ENCODE results near the gene COBLL1.
"Not testable (repeated sequence)": the region's sequence is repeated elsewhere in the genome, so short reads cannot be mapped to it uniquely, and the experiment has no call there.

COBLL1 gene

GRCh38 chr2:164717000-164717803 is 124.4 kb downstream of the COBLL1 start:
- no peak for DNase-seq (ENCODE audit: low read depth in 3 of 3, low spot score in 1 of 3)

DNA sequence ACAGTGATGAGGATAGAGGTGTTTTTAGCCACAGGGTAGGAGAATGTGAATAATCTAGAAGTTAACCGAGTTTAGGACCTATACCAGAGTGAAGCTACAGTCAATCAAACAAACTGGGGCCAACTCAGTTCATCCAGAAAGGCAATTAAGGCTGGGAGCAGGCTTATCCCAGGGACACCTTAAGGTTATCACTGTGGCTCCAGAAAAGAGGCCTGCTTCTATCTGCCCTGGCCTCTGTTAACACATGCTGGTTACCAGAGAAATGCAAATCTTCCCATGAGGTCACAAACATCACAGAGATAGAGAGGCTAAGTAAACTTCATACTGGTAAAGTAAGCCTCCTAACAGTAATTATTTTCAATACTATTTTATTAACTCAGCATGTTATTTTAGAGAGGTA is 127.2 kb downstream of the COBLL1 start:
- no peak for DNase-seq (ENCODE audit: low read depth in 3 of 3, low spot score in 1 of 3)

- no peak for DNase-seq (ENCODE audit: low read depth in 3 of 3, low spot score in 1 of 3)
Observed at GRCh38 chr2:164711766-164712138, 129.9 kb downstream of the COBLL1 start.

- DNase-seq (ENCODE audit: low read depth in 3 of 3, low spot score in 1 of 3) = no peak
Observed at GRCh38 chr2:164710837-164711765, 130.5 kb downstream of the COBLL1 start.

DNA sequence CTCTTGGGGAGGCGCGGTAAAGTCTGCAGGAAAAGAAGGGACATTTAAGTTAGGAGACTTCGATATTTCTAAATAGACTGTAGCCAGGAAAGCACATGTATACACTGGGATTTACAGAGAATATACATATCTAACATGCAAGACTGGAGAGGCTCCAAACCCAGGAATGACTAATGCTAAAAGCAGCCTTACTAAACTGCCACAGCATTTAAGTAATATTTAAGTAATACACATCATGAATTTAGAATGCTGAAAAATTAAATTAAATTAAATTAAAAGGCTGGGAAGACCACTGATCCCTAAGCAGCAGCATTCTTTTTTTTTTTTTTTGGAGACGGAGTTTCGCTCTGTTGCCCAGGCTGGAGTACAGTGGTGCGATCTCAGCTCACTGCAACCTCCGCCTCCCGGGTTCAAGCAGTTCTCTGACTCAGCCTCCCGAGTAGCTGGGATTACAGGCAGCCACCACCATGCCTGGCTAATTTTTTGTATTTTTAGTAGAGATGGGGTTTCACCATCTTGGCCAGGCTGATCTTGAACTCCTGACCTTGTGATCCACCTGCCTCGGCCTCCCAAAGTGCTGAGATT is 131.3 kb downstream of the COBLL1 start:
- DNase-seq (ENCODE audit: low read depth in 3 of 3, low spot score in 1 of 3) = not testable (repeated sequence)

- DNase-seq (ENCODE audit: low read depth in 3 of 3, low spot score in 1 of 3) = no peak
Observed at GRCh38 chr2:164706522-164706921, 135.1 kb downstream of the COBLL1 start.

DNA sequence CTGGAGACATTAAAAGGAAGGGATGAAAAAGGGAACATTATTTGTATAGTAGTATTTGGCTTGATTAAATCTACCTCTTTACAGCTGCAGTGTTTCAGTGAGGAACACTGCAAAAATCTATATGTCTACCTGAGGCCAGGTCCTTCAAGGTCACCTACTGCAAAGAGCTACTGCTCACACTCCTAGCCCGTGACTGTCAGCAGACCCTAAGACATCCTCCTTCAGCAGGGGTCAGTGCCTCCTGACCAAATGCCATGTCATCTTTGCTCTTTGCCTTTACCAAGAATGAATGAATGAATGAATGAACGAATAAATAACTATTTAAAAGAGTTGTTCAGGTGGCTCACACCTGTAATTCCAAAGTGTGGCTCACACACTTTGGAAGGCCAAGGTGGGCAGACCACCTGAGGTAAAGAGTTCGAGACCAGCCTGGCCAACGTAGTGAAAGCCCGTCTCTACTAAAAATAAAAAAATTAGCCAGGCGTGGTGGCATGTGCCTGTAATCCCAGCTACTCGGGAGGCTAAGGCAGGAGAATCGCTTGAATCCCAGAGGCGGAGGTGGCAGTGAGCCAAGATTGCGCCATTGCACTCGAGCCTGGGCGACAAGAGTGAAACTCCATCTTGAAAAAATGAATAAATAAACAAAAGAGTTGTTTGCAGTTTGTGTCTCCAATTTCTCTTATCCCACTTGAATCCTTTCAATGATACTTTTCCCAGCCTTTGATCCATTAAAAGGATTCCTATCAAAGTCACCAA is 136.0 kb downstream of the COBLL1 start:
- no peak for DNase-seq (ENCODE audit: low read depth in 3 of 3, low spot score in 1 of 3)

DNA sequence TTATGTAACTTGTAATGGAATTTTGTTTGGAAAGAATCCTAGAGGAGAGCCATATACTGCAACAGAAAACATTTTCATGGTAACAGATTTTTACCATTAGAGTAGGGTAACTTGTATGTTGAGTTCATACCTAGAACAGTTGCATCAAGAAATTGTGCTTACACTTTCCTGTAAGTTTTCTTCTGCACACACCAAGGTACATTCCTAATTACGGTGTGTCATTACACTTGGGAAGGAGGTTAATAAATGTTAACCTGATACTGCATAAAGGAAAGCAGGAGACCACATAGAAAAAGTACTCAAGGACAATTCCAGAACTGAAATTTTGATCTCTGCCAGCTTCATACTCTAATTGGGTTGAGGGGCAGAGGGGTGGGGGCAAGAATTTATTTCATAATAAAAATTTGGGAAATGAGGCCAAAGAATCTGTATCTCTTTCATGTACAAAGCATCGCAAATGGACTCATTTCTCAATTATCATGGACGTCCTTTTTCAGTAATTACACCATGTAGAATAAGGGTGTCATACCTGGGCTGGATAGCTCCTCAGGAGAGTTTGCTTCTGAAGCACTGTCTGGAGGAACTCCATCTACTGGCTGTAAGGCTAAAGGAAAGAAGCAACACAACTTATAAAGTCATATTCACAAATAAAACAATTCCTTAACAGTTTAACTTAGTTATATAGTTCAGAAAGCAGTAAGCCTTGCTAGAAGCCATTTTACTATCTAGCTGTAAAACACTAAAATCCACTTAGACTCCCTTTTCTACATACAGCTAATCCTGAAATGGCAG is 137.5 kb downstream of the COBLL1 start:
- no peak for DNase-seq (ENCODE audit: low read depth in 3 of 3, low spot score in 1 of 3)

DNA sequence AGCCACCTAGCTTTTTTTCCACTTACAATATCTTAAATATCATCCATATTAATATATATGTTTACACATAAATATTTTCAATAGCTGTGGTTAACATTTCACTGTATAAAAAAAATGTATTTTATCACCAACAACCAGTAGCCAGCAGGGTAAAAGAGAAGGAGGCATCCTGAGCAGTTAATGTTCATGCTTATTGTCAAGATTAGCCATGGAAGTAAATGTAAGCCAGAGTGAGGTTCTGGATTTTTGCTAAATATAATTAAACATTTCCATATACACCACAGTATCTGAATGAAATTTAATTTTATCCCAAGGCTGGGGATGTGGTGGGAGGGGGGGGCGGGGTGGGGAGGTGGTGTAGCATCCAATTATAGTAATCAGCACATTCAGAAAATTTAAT is 140.1 kb downstream of the COBLL1 start:
- DNase-seq (ENCODE audit: low read depth in 3 of 3, low spot score in 1 of 3) = no peak

DNA sequence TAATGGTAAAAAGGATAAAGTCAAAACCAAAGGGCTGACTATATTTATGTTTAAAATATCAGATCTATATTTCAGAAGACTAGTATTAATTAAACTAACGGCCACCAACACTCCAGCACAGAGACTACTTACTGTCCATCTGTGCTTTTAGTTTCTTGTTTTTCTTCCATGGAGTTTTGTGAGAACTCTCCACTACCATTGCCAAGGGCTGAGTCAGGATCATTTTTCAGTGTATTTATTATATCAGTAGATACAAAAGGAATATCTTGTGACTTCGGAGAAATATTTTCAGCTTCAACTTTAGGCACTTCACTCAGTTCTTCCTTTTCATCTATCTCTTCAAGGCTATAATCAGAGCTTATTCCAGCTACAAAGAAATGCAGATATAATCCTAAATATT is 141.2 kb downstream of the COBLL1 start:
- no peak for DNase-seq (ENCODE audit: low read depth in 3 of 3, low spot score in 1 of 3)

DNA sequence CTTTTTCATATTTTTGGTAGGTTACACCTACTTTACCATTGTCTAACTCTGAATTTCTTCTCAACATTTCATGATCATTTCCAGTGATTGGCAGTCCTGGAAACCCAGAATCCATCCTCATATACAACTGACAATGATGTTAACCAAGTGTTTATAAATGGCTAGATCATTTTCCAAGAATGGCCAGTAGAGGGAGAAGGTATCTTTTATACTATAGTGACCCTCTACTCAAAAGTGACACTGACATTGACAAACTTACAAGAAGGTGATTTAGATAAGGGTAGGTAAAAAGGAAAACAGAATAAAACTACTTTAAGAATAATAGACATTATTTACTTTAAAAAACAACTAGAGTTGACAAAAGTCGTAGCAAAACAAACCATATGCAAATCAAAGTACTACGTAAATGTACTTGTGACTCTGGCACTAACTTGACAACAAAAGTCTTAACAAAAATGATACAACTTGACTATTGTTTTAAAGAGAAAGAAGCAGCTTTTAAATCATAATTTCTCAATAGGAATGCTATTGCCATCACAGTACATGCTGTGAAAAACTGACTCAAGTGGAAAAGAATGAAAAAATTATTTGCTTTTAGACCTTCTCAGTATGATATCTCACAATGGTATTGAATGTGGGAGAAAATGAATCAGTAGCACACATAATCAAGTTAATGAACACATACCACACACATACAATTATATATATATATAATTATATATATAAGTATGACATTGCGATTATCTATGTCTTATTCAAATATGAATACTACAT is 143.7 kb downstream of the COBLL1 start:
- DNase-seq (ENCODE audit: low read depth in 3 of 3, low spot score in 1 of 3) = no peak

GRCh38 chr2:164696634-164697033 is 145.0 kb downstream of the COBLL1 start:
- no peak for DNase-seq (ENCODE audit: low read depth in 3 of 3, low spot score in 1 of 3)

- no peak for DNase-seq (ENCODE audit: low read depth in 3 of 3, low spot score in 1 of 3)
Observed at GRCh38 chr2:164694275-164694695, 147.3 kb downstream of the COBLL1 start.

- no peak for DNase-seq (ENCODE audit: low read depth in 3 of 3, low spot score in 1 of 3)
Observed at GRCh38 chr2:164693834-164694233, 147.8 kb downstream of the COBLL1 start.

GRCh38 chr2:164693390-164693789 is 148.2 kb downstream of the COBLL1 start:
- DNase-seq (ENCODE audit: low read depth in 3 of 3, low spot score in 1 of 3) = no peak

DNA sequence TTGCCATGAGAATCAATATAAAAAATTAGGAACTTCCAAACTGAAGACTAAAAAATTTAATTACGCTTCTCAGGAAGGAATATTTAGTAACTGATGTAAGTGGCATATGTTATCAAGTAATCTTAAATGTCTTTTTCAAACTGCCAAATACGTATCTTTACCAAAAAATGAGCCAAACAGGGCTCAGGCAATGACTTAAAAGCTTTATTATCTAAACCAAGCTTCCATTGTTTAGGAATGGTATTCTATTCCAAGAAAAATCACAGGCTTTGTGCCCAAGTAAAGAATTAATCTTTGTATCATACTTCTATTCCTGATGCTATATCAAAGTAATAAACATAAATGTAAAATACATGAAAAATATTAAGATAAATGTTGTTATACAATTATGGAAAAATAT is 148.7 kb downstream of the COBLL1 start:
- no peak for DNase-seq (ENCODE audit: low read depth in 3 of 3, low spot score in 1 of 3)

GRCh38 chr2:164692114-164692513 is 149.5 kb downstream of the COBLL1 start:
- DNase-seq (ENCODE audit: low read depth in 3 of 3, low spot score in 1 of 3) = no peak

DNA sequence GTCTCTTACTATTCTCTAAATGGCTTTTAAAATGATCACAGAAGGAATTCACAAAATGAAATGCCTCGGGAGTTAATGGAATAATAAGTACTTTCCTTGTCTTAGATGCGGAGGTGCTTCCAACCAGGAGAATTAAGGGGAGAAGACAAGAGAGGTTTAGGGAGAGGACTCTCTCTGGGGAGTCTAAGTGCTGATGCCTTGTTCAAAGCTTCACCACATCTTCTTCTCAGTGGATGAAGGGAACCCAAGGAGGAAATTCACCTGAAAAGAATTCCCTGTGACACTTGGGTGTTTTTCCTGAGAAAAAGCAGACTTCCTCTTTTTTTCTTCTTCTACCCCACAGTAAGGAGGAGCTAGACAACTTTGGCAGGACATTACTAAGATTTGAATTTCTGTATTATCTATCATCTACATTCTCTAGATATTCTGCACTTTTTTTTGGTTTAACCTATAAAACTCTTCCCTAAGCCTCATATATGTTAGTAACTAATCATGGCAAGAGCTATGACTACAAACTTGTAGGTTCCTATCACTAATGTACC is 150.2 kb downstream of the COBLL1 start:
- no peak for DNase-seq (ENCODE audit: low read depth in 3 of 3, low spot score in 1 of 3)

- no peak for DNase-seq (ENCODE audit: low read depth in 3 of 3, low spot score in 1 of 3)
Observed at GRCh38 chr2:164690361-164690760, 151.3 kb downstream of the COBLL1 start.

Measured in stimulated activated CD4-positive, alpha-beta T cell treated with anti-CD3 and anti-CD28 coated beads, TNF-alpha, amount 100 ng/mL, for 1 hour (primary cell).